ENCODE data around the gene IL22RA2. TPM values are rescaled to one million over a fixed set of nuclear protein-coding genes. Genes with fewer than 3 reads are reported as not detected.

Gene IL22RA2
- total RNA-seq, 4 donors from 2014 or later, result 0.08 to 0.30 (median 0.22) TPM; not detected in 1

GRCh38 chr6:137121401-137121997, 51.9 kb downstream of the IL22RA2 start:
- no peak for DNase-seq (ENCODE audit: low spot score in 2 of 2)
- H3K4me3 ChIP-seq (ENCODE audit: low read depth, poor library complexity, severe bottlenecking), result no peak overlapping the region
- TF ChIP-seq CTCF (IDR thresholded peaks at IDR 0.05), result no peak
- TF ChIP-seq POLR2A (IDR thresholded peaks at IDR 0.05), result no peak
- intact Hi-C loops (cut with DNase I; ENCODE audit: low total_unique reads), result no loop called here
- 50 to 53% methylated on average over 2 of the region's 2 CpGs for WGBS, 2 donors

- DNase-seq (ENCODE audit: low spot score in 2 of 2), result no peak
- TF ChIP-seq CTCF (IDR thresholded peaks at IDR 0.05), result no peak
- TF ChIP-seq POLR2A (IDR thresholded peaks at IDR 0.05), result no peak
- intact Hi-C loops (cut with DNase I; ENCODE audit: low total_unique reads), result no loop called here
- H3K4me3 ChIP-seq (ENCODE audit: low read depth, poor library complexity, severe bottlenecking), result no peak overlapping the region
Measured at GRCh38 chr6:137120748-137121147, 52.7 kb downstream of the IL22RA2 start.

GRCh38 chr6:137119196-137120104, 54.0 kb downstream of the IL22RA2 start:
- no peak overlapping the region for H3K4me3 ChIP-seq (ENCODE audit: low read depth, poor library complexity, severe bottlenecking)
- no peak for DNase-seq (ENCODE audit: low spot score in 2 of 2)
- intact Hi-C loops (cut with DNase I; ENCODE audit: low total_unique reads), result no loop called here
- 81 to 90% methylated on average over 4 of the region's 4 CpGs for WGBS, 2 donors
- TF ChIP-seq POLR2A (IDR thresholded peaks at IDR 0.05), result no peak
- no peak for TF ChIP-seq CTCF (IDR thresholded peaks at IDR 0.05)

- 70 to 76% methylated on average over 2 of the region's 2 CpGs for WGBS, 2 donors
- intact Hi-C loops (cut with DNase I; ENCODE audit: low total_unique reads), result no loop called here
- TF ChIP-seq CTCF (IDR thresholded peaks at IDR 0.05), result no peak
- no peak for TF ChIP-seq POLR2A (IDR thresholded peaks at IDR 0.05)
- no peak overlapping the region for H3K4me3 ChIP-seq (ENCODE audit: low read depth, poor library complexity, severe bottlenecking)
- no peak for DNase-seq (ENCODE audit: low spot score in 2 of 2)
Measured at GRCh38 chr6:137117581-137117980, 55.9 kb downstream of the IL22RA2 start.

- DNase-seq (ENCODE audit: low spot score in 2 of 2), result no peak
- intact Hi-C loops (cut with DNase I; ENCODE audit: low total_unique reads), result no loop called here
- no peak for TF ChIP-seq POLR2A (IDR thresholded peaks at IDR 0.05)
- no peak for TF ChIP-seq CTCF (IDR thresholded peaks at IDR 0.05)
- H3K4me3 ChIP-seq (ENCODE audit: low read depth, poor library complexity, severe bottlenecking), result no peak overlapping the region
- WGBS, 2 donors, result 50 to 62% methylated on average over 5 of the region's 5 CpGs
Measured at GRCh38 chr6:137116807-137117206, 56.6 kb downstream of the IL22RA2 start.
